Neutrophil (primary cell): ENCODE measurements around the gene ZDHHC11B.
"Not testable (repeated sequence)": the region's sequence is repeated elsewhere in the genome, so short reads cannot be mapped to it uniquely, and the experiment has no call there.

Source experiments
- H3K27ac ChIP-seq: fragments of 200-600 bp; sonication (generic); 2 replicates; pipeline ENCODE4 v1.5.1; 2016; ENCODE audit warnings: mild to moderate bottlenecking, moderate library complexity
- H3K27me3 ChIP-seq: fragments of 200-600 bp; sonication (generic); 2 replicates; pipeline ENCODE4 v1.6.0; 2016; ENCODE audit warnings: mild to moderate bottlenecking
- H3K36me3 ChIP-seq: fragments of 200-600 bp; sonication (generic); 2 replicates; pipeline ENCODE4 v1.5.1; 2017
- H3K4me1 ChIP-seq, 2 experiments: fragments of 200-600 bp in 1 of 2; sonication (generic) in 1 of 2; 1 replicate in 1 of 2; 2 replicates in 1 of 2; pipeline versions ENCODE4 v1.5.1 to v1.6.1; 2013 to 2016; ENCODE audit warnings: low read depth in 1 of 2, low read length in 1 of 2, mild to moderate bottlenecking in 1 of 2, moderate library complexity in 1 of 2; ENCODE audit not compliant: control insufficient read depth in 1 of 2, insufficient read depth in 1 of 2
- H3K4me3 ChIP-seq, 2 experiments: fragments of 200-600 bp in 1 of 2; sonication (generic) in 1 of 2; 1 replicate in 1 of 2; 2 replicates in 1 of 2; pipeline ENCODE4 v1.5.1; 2013 to 2016; ENCODE audit warnings: low read depth in 1 of 2, low read length in 1 of 2, mild to moderate bottlenecking in 1 of 2, moderate library complexity in 1 of 2
- H3K9me3 ChIP-seq: fragments of 200-600 bp; sonication (generic); 2 replicates; pipeline ENCODE4 v1.5.1; 2016
- TF ChIP-seq, protein P1 (sequence below): fragments of 200-600 bp; sonication (generic); IDR thresholded peaks from 2 replicates; pipeline ENCODE4 v1.5.1; 2016; ENCODE audit warnings: antibody characterized with exemption

The ZDHHC11B gene

DNA sequence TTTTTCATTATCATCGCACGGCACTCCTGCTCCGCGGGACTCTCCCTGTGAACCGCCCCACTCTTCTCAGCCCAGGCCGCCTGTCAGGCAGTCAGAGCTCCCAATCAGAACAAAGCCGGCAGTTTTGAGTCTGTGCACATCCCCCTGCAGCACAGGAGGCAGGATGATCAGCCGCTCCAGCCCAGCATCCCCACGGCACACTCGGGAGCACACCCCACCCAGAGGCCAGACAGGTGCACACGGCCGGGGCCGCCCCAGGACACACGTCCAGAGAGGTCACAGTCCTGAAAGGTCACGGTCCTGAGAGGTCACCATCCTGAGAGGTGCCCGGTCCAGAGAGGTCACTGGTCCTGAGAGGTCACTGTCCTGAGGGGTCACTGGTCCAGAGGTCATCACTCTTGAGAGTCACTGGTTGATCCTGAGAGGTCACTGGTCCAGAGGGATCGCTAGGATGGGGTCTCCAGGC lies 99.7 kb downstream of the ZDHHC11B start:
- no peak overlapping the region for H3K4me3 ChIP-seq
- TF ChIP-seq, protein P1, sequence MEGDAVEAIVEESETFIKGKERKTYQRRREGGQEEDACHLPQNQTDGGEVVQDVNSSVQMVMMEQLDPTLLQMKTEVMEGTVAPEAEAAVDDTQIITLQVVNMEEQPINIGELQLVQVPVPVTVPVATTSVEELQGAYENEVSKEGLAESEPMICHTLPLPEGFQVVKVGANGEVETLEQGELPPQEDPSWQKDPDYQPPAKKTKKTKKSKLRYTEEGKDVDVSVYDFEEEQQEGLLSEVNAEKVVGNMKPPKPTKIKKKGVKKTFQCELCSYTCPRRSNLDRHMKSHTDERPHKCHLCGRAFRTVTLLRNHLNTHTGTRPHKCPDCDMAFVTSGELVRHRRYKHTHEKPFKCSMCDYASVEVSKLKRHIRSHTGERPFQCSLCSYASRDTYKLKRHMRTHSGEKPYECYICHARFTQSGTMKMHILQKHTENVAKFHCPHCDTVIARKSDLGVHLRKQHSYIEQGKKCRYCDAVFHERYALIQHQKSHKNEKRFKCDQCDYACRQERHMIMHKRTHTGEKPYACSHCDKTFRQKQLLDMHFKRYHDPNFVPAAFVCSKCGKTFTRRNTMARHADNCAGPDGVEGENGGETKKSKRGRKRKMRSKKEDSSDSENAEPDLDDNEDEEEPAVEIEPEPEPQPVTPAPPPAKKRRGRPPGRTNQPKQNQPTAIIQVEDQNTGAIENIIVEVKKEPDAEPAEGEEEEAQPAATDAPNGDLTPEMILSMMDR = no peak
- H3K27me3 ChIP-seq = no peaks in the 10 kb centered on the region
- H3K9me3 ChIP-seq = no peaks in the 10 kb centered on the region
- H3K27ac ChIP-seq = no peak overlapping the region
- H3K4me1 ChIP-seq = no peaks in the 10 kb centered on the region
- H3K36me3 ChIP-seq = no peaks in the 10 kb centered on the region

DNA sequence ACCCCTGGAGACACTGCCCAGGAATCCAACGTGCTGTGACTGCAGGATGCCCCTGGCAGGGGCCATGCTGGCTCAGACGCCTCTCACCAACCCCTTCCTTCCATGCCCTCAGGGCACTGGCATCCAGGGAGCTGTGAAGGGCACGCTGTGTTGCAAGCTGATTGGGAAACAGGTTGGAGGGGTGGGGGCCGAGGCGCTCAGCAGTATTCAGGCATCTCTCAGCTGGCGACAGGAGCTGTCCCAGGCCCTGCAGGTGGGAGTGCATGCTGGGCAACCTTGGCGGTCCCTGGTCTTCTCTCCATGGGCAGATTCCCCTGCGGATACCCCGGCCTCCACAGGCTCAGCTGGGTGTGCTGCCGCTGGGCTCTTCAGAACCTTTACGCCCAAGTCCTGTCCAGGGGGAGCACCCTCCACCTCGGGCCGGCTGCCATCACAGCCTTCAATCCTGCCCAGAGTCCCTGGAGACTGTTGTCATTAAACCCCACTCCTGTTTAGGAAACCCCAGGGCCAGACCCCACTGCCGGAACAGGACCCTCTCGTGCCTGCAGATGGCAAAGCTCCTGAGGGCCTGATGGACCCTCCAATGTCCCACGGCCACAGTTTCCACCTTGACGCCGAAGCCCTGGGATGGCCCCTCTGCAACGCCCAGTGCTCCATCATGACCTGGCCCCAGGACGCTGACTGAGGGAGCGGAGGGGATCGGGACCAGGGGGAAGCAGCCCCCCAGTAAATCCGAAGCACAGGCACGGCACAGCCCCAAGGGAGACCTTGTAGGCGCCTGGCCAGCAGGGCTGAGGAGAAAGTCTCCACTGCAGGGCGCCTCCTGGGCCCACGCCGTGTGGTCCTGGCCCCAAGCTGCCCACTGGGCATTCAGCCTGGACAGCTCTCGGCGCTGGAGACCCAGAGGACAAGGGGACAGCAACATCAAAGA lies 100.7 kb downstream of the ZDHHC11B start:
- Histone ChIP-seq H3K36me3 (no peaks in the 10 kb centered on the region), H3K4me1 (no peaks in the 10 kb centered on the region), H3K9me3 (no peaks in the 10 kb centered on the region), H3K27ac (no peak overlapping the region), H3K27me3 (no peaks in the 10 kb centered on the region), H3K4me3 (no peak overlapping the region)
- TF ChIP-seq, protein P1 = no peak

DNA sequence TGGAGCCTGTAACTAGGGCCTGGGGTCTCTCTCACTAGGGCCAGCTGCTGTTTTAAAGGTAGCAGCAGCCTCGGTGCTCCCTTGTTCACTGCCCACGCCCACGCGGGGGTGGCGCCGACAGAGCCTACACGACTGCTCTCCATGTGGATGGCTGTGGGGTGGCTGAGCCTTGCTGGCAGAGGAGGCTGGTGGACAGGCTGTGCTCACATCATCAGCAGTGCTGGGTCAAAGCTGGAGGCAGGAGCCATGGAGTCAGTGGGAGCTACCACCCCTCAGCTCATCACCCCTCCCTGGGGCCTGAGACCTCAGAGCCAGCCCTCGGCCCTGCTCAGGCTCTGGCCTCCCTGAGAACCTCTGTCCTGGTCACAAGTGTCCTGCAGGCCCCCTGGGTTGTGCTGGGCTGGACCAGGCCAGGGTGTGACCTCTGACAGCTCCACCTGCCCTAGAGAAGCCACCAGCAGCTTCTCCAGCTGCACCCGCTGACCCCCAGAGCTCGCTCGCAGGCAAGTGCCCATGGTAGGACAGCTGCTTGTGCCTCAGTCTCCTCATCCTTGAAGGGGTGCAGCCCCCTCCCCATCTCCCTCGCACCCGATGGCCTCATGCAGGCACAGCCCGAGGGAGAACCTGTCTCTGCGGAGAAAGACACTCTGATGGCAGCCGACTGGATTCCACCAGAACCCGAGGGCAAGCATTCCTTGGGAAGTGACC lies 101.7 kb downstream of the ZDHHC11B start:
- not testable (repeated sequence) for H3K4me3 ChIP-seq, H3K9me3 ChIP-seq, H3K27me3 ChIP-seq, H3K4me1 ChIP-seq, H3K36me3 ChIP-seq, H3K27ac ChIP-seq

DNA sequence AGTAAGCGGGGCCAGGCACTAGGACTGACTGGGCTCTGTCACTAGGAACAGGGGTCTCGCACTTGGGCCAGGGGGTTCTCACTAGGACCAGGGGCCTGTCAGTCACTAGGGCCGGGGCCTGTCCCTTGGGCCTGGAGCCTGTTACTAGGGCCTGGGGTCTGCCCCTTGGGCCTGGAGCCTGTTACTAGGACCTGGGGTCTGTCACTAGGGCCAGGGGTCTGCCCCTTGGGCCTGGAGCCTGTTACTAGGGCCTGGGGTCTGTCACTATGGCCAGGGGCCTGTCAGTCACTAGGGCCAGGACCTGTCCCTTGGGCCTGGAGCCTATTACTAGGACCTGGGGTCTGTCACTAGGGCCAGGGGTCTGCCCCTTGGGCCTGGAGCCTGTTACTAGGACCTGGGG lies 102.3 kb downstream of the ZDHHC11B start:
- H3K4me1 ChIP-seq, H3K4me3 ChIP-seq, H3K9me3 ChIP-seq, H3K27me3 ChIP-seq, H3K36me3 ChIP-seq, H3K27ac ChIP-seq: not testable (repeated sequence)

DNA sequence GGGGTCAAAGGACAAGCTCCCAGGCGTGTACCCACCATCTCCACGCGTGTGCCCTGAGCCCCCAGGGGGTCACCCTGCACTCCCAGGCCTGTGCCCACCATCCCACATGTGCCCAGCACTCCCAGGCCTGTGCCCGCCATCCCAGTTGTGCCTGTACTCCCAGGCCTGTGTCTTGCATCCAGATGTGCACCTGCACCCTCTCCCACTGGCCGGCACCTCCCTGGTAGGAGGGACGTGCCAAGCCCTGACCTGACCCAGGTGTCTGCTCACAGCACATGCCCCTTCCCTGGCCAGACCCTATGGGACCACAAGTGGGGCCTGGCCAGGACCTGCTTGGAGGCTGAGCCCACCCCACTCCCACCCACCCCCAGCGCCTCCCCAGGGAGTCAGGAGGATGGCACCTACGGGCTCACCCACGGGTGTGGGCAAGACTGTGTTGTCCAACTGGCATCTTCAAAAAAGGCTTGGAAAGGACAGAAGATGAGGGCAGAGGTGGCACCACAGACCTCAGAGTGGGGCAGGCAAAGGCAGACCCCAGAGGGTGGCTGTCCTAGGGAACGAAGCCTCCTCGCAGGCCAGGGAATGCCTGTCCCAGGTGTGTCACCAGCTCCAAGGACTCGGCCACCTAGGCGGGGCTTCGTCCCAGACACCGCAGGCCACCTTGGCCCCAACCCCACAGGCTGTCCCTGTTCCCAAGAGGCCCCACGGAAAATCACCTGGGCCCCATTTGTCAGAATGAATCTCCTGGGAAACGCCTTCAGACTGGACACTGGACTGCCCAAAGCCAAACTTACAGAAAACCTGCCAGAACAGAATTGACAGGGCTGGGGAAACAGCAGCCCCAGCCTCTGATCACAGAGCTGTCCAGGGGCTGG lies 103.0 kb downstream of the ZDHHC11B start:
- H3K27ac ChIP-seq, H3K4me1 ChIP-seq, H3K36me3 ChIP-seq, H3K27me3 ChIP-seq, H3K4me3 ChIP-seq, H3K9me3 ChIP-seq: not testable (repeated sequence)

DNA sequence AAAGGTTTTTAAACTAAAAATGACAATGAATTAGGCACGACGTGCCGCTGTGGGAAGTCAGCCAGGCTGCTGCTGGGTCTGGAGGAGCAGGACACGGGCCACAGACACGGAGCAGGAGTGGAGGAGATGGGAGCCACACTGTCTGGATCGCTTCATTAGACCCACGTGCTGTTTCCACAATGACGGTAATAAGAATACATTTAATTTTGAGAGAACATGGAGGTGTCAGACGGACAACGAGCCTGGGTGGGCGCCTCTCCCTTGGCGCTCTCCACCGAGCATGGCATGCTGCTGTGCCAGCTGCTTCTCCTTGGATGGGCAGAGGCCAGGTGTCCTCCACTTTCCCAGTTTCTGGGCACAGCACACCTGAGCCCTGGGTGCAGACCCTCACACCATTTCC lies 103.7 kb downstream of the ZDHHC11B start:
- not testable (repeated sequence) for H3K4me3 ChIP-seq, H3K4me1 ChIP-seq, H3K36me3 ChIP-seq

DNA sequence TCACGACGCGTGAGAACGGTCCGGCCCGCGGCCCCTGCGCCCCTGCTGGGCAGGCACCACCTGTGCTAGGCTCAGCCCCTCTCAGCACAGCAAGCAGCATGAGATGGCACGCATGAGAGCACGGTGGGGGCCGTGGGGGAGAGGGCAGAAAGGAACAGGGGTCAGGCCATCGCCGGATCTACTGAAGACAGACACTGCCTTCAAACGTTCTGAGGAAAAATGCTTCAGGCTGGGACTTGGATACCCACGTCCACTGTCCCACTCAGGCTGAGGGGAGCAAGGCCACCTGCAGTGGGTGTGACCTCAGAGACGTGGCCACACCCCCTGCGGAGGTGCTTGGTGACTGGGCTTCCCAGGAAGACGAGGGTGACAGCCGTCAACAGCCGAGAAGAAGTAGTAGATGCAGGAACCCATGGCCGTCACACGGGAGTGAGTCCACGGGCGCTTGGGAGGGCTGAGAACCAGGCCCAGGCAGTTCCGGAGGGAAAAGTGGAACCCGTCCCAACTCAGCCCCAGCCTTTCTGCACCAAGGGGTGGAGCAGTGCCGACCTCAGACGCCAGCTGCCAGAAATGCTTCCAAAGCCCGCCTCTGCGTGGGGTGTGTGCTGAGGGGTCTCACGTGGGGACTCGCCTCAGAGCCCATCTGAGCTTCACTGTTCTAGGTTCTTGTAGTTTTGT lies 104.3 kb downstream of the ZDHHC11B start:
- not testable (repeated sequence) for H3K4me3 ChIP-seq, H3K27ac ChIP-seq, H3K4me1 ChIP-seq, H3K27me3 ChIP-seq, H3K9me3 ChIP-seq, H3K36me3 ChIP-seq

More for the DNA sequence above, 103.7 kb downstream of the ZDHHC11B start:
- not testable (repeated sequence) for H3K27ac ChIP-seq, H3K27me3 ChIP-seq, H3K9me3 ChIP-seq

DNA sequence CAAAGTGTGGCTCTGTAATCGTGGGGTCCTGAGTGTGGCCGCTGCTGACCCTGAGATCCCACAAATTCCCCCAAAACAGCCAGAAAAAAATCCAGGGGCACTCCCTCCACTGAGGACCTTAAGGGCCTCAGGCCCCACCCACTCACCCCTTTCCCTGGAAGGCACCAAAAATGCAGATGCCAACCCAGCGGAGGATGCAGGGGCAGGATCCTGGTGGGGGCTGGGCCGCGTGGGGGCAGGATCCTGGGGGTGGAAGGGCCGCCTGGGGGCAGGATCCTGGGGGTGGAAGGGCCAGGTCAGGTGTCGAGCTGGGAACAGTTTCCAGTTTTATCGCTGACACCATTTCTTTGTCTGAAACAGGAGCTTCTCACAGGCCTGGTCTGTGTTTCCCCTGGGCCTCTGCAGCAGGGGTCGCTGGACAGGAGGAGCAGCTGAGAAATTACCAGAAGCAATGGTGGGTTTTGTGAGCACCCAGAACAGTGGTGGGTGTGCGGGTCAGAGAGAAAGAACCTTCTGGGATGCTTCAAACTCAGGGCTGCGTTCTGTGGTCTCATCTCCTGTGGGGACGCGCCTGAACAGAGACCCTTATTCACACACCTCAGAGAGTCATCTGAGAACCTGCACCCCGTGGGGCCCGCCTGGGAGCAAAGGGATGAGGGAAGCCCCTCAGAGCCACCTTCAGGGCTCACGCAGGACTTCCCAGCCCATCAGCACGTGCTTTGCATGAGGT lies 105.2 kb downstream of the ZDHHC11B start:
- H3K9me3 ChIP-seq, H3K27ac ChIP-seq, H3K4me3 ChIP-seq, H3K4me1 ChIP-seq, H3K27me3 ChIP-seq, H3K36me3 ChIP-seq: not testable (repeated sequence)

DNA sequence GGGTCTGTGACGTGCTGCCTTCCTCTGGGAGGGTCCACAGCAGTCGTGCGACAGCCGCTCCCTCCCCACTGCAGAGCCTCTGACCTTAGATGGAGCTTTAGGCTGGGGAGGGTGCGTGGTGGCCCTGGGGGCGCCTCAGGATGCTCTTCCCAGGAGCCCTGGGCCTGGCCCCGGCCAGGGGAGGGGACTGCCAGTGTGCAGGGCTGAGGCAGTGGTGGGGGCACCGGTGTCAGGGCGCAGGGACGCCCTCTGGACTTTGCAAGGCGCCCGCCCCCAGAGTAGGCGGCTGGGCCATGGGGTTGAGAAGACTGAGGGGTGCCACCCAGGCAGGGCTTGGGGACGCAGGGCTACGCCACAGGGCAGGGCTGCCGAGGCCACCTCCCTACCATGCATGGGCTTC lies 106.0 kb downstream of the ZDHHC11B start:
- H3K9me3 ChIP-seq, H3K36me3 ChIP-seq, H3K4me1 ChIP-seq, H3K27ac ChIP-seq, H3K4me3 ChIP-seq: not testable (repeated sequence)
- H3K27me3 ChIP-seq = peaks cover 12% of the 10 kb centered on the region
